HG03097 (cell line): ENCODE results near the gene IL27RA.

Source experiments
- ATAC-seq: cut with Tn5 transposase; IDR thresholded peaks from one replicate; pipeline ENCODE4 v1.9.1; 2021; ENCODE audit not compliant: unreplicated experiment, low FRiP score

The IL27RA gene

GRCh38 chr19:14056741-14057356 lies 25.3 kb downstream of the IL27RA start:
- ATAC-seq, result no peak

GRCh38 chr19:14058182-14059092 lies 26.9 kb downstream of the IL27RA start:
- no peak for ATAC-seq

GRCh38 chr19:14059093-14059480 lies 27.5 kb downstream of the IL27RA start:
- no peak for ATAC-seq

GRCh38 chr19:14059652-14060155 lies 28.1 kb downstream of the IL27RA start:
- ATAC-seq, result no peak

- no peak for ATAC-seq
These were observed 29.7 kb downstream of the IL27RA start for GRCh38 chr19:14061081-14061749.

- no peak for ATAC-seq
These were observed 30.4 kb downstream of the IL27RA start, which contains the start of gene PALM3 for GRCh38 chr19:14061751-14062557. Gene PALM3, minus strand, starts transcription at chr19:14062076. Its CDS starts 96 bp downstream, at chr19:14061980.

GRCh38 chr19:14062558-14062855 lies 30.9 kb downstream of the IL27RA start:
- no peak for ATAC-seq

GRCh38 chr19:14063105-14063504 lies 31.5 kb downstream of the IL27RA start:
- no peak for ATAC-seq

- no peak for ATAC-seq
These were observed 34.6 kb downstream of the IL27RA start for GRCh38 chr19:14066134-14066533.

- no peak for ATAC-seq
These were observed 38.9 kb downstream of the IL27RA start for GRCh38 chr19:14070268-14071050.

GRCh38 chr19:14072535-14073260 lies 41.1 kb downstream of the IL27RA start, which contains the start of gene MISP3:
Gene MISP3, plus strand, starts transcription at chr19:14072786. Its CDS starts 524 bp downstream, at chr19:14073310.
- ATAC-seq, result no peak

- ATAC-seq, result peak; percentile 57
These were observed 41.8 kb downstream of the IL27RA start for GRCh38 chr19:14073261-14073924.

GRCh38 chr19:14073925-14074838 lies 42.6 kb downstream of the IL27RA start:
- ATAC-seq, result no peak

GRCh38 chr19:14078411-14078810 lies 46.8 kb downstream of the IL27RA start:
- ATAC-seq, result no peak

- peak; percentile 86 for ATAC-seq
These were observed 49.6 kb downstream of the IL27RA start for GRCh38 chr19:14080887-14081796.
